ENCODE results near the gene EMX2.

DNA sequence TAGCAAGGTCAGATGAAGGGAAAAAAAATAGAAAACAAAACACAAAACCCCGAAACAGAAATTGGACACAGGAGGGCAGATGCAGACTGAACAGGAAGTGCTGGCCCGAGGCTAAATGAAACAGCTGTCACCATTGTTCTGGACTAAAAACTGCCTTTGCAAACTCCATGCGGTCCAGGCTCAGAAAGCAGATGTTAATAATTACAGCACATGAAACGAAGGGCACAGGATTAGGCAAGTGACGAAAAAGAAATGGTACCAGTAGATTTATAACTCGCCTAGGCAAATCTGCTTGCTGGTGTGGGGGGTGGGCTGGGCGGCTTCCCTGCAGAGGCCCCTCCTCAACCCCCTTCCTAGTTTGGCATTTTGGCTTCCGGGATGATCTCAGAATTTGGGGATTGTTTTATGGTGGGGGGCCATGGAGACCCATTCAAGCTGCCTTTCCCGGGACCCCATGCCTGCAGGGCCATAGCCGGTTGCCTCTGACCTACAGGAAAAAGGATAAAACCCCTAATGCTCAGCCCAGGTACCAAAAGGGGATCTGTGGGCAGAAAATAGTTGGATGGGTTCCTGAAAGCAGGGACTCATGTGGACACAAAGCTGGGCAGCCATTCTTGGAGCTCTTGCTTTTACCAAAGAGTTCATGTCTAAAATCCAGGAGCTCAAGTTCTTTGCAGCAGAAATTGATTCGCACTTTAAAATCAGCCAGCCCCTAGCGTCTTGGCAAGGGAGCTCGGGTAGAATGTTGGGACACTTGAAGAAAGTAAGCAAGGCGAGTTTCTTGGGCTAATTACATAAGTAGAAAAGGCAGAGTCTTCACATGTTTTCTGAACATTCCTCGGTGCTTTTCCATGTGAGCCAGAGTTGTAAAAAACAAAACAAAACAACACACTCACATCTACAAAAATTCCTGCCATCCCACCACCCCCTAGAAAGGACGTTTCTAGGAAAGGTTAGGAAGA is 39.0 kb upstream of the EMX2 start:
- TF ChIP-seq EP300 (IDR thresholded peaks at IDR 0.05; ENCODE audit: borderline replicate concordance) (no peak), EGR1 (IDR thresholded peaks at IDR 0.05) (no peak), CEBPB (IDR thresholded peaks at IDR 0.05) (no peak), TAF1 (IDR thresholded peaks at IDR 0.05; ENCODE audit: low read depth) (no peak), TEAD4 (IDR thresholded peaks at IDR 0.05) (no peak)
